ENCODE measurements around the gene ATP5MC2.

GRCh38 chr12:53706080-53706479, 30.2 kb upstream of the ATP5MC2 start:
- TF ChIP-seq CTCF (IDR thresholded peaks at IDR 0.05; ENCODE audit: low read length) (no peak), EZH2 (IDR thresholded peaks at IDR 0.05; ENCODE audit: borderline replicate concordance, low read length) (no peak)
